GM19324 (cell line): ENCODE measurements around the gene NCF4.

ENCODE experiments used
- ATAC-seq: cut with Tn5 transposase; IDR thresholded peaks from one replicate; pipeline ENCODE4 v1.9.1; 2021; ENCODE audit warnings: mild to moderate bottlenecking, moderate library complexity; ENCODE audit not compliant: unreplicated experiment, low FRiP score

Gene NCF4

DNA sequence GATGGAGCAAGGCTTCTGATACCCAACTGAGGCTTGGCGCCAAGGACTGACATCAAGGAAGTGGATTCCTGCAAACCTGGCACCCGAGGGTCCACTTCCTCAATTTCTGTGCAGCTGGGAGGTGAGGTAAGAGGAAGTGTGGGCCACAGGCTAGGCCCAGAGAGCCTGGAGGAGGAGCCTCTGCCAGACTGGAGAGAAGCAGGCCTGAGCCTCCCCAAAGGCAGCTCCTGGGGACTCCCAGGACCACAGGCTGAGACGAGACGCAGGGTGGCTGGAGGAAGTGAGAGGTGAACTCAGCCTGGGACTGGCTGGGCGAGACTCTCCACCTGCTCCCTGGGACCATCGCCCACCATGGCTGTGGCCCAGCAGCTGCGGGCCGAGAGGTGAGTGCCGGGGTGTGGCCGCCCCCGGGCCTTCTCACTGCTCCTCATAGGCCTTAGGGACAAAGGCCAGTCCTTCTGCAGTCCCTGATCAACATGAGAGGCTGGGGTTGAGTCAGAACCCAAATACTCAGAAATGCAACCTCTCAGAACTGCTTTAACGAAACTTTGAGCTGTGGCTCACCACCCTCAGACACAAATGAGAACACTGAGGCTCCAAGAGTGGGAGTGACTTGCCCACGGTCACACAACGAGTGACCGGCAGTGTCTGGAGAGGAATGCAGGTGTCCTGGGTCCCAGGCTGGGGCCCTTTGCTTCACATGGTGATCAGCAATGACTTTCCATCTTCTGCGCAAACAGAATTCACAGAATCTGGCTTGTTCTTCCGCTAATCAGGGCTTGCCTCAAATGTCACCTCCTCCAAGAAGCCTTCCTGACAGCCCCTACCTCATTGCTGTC, at the start of gene NCF4:
Gene NCF4, plus strand, starts transcription at position 186 of the 839 bp plus-strand sequence. Its CDS starts 166 bp downstream, at position 352.
- ATAC-seq = peak; percentile 50

DNA sequence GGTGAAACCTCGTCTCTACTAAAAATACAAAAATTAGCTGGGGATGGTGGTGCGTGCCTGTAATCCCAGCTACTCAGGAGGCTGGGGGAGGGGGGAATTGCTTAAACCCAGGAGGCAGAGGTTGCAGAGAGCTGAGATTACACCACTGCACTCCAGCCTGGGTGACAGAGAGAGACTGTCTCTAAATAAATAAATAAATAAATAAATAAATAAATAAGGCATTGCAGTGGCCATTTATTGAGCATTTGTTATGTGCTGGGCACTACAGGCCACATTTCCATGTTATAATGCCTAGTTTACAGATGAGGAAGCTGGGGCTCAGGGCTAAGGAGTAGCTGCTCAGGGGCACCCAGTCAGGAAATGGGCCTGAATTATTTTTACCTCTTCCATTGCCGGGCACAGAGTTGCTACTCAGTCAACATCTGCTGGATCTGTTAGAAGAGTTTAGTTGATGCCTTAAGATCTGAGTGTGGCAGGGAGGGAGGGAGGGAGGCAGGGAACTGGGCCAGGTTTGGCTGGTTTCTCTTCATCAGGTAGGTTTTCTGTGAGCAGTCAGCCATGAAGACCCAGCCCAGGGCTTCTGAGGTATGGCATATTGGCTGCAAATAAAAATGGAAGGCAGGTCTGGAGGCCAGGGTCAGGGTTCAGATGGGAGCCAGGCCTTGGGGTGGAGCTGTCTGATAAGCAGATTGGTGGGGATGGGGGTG, 49.6 kb upstream of the NCF4 start:
- no peak for ATAC-seq

DNA sequence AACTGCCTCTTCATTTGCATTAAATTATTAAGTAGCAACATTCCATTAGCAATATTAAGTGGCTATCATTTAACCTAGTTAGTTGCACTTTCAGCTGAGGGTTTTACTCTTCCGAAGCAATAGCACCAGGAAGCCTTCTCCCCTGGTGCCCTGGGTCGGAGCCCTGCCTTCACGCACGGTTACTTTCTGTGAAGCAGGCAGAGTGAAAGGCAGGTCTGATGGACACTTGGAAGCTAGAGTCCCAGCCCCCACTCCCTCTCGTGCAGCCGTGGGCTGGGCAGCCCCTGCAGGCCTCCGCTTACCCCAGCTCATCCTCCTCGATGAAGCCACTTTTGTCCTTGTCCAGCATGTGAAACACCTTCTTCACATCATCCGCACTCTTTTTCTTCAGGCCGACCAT, 46.0 kb upstream of the NCF4 start:
- ATAC-seq = no peak

DNA sequence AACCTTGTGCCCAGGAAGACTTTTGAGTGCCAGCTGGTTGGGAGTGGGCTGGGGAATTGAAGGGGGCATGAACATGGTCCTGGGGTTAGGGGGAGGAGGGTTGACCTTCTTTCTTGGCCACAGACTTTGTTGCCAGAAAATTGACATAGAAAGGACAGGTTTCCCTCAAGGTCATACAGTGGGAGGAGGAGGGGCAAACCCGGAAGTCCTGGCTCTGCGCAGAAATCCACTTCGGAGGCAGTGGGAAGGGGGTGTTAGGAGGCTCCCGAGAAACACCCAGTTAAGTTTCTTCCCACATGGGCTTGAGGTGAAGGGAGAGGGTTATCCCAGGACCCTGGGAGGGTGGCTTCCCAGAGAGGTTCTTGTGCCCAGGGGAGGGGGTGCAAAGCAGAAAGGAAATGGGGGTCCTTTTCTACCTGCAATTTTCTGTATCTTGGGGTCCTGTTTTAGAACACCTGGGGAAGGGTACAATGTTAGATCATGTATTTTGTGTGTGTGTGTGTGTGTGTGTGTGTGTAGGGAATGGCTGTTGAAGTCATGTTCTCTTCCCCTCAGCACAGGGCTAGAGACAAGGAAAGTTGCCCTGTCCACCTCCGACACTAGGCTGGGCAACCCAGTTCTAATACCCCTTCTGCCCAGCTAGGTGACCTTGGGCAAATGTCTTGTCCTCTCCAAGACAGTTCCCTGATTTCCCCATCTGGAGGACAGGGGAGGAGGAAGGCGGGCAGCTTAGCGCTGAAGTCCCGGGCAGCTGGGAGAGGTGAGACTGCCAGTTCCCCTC, 45.1 kb upstream of the NCF4 start:
- no peak for ATAC-seq

DNA sequence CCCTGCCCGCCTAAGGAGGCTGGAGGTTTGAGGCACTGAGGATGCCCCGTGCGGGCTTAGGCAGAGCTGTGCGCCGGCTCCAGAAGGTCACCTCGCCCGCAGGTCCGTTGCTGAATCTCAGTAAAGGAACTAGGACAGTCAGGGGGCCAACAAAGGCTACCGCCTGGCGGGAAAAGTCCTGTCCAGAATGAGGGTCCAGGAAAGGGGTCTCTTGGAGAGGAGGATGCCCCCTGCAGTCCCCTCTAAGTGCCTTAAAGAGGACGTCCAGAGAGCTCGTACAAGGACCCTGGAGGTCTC, 44.5 kb upstream of the NCF4 start:
- ATAC-seq = no peak

DNA sequence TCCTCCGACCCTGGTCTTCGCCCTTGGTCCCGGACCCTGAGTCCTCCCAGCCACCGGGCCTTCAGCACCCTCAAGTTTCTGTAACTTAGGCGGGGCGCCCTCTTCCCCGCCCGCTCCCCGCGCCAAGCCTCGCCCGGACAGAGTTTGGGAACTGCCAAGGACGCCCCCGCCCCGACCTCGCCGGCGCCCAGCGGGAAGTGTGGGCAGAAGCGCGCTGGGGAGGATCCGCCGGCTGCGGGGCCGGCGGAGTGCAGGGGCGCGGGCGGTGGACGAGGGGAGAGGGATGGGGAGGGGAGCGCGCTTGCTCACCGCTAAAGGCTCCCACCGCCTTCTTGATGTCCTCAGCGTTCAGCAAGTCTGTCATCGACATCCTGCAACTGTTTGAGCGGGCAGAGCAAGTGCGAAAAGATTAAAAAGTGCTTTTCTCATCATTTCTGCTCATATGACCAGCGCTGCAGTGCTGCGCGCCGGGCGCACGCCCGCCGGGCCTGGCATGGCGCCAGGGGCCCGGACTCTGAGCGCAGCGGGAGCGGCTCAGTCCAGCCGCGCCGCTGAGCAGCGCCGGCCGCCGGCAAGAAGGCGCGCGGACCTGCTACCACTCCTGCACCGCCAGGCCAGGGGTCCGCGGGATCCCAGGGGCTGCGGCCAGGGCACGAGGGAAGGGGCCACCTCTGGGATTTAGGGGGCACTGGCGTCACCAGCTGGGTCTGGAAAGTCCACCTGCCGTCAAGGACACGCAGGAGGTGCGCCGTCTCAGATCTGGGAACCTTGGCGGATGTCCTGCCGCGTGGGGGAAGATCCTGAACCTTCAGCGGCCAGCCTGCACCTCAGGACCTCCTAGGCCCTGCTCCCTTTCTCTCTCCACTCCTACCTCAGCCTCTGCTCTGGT, 43.9 kb upstream of the NCF4 start, which contains the start of gene PVALB:
Gene PVALB, minus strand, starts transcription at position 400 of the 889 bp plus-strand sequence. Its CDS starts 30 bp downstream, at position 370.
- ATAC-seq = no peak

DNA sequence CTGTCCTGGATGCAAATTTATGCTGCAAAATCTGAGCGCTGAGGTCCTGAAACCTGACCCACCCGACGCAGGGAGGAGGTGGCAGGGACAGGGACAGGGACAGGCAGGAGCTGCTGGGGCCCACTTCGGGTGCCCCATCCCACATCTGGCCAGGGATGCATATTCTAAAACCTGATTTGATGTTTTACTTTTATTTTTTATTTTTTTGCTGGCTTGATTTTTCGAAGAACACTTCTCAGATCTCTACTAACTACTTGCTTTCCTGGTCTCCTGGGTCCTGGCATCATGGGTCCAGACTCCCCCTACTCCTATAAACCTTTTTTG, 43.3 kb upstream of the NCF4 start:
- ATAC-seq = no peak

DNA sequence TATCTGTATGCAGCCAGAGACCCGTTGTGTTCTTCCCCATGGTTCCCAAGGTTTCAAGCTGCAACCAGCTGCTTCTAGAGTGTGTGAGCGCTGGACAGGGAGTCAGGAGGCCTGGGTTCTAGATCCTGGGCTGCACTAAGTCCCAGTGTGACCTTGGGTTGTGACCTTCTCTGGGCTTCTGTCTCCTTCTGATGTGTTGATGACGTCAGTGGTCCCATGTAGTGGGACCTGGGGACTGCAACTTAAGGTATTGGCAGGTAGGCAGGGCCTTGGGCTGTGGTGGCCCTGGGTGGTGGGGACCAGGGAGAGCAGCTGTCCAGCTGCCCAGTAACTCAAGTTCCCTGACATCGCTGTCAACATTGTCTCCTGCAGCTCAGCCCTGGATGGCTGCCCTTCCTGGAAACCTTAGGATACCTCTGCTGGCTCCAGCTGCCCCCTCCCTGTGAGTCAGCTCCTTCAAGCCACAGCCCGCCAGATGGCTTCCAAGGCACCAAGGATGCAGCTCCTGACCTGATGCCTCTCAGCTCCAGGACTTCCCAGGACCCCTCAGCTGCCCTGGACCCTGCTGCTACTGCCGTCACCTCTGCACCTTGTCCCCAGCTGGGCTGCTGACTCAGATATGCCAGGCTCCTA, 42.7 kb upstream of the NCF4 start:
- no peak for ATAC-seq

DNA sequence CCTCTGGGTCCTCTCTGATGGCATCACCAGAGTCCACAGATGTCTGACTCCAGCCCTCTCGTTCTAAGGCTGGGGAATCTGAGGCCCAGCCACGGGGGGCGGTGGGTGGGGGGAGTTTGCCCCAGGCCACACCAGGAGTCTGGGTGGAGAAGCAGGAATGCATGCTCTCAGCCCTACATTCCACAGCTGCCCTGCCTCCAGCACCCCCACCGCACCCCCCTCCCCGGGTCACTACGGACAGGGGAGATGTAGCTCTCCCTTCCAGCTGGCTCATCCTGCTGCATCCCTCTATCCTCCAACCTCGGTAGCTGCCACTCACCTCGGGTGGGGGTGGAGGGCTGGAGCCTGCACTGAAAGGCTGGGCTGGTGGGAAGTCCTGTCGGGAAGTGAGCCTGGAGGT, 41.7 kb upstream of the NCF4 start:
- no peak for ATAC-seq

DNA sequence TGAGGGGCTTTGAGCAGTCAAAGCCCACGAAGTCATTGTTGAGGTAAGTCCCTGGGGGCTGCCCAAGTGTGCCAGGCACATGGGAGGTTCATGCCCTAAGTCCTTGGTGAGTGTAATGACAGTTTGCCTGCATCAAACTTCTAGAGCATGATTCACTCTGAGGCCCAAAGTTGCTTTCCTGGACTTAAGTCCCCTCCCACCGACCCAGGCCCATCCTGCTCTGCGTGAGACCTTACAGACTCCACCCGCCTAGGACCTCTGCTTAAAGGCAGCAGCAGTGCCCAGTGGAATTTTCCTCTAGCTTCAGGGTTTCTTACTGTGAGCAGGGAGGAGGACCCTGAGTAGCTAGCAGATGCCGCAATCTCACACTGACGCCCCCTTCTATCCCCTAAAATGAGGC, 38.2 kb upstream of the NCF4 start:
- ATAC-seq = no peak

DNA sequence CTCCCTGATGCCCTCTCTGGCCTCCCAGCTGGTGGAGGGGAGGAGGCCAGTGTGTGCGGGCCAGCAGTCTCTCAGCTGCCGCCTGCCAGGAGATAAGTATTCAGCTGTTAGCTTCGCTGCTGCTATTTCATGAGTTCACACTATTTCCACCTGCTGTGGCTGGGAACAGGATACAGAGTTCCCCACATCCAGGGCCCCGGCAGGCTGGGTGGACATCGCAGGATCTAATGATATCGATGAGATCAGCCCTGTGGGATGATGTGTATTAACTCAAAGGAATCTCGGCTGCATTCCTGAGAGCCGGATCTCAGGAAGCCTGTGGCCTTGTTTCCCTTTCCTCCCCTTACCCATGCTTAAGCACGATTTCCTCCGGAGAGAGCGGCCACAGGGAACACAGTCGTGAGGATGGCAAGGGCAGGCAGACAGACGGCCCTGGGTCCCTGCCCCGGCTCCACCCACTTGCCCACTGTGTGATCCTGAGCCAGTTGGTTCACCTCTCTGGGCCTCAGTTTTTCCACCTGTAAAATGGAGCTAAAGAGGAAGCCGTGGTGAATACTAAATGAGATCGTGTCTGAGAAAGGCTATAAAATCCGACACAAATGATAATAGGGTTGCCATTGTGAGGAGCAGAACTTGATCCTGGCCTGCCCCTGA, 37.5 kb upstream of the NCF4 start:
- no peak for ATAC-seq

DNA sequence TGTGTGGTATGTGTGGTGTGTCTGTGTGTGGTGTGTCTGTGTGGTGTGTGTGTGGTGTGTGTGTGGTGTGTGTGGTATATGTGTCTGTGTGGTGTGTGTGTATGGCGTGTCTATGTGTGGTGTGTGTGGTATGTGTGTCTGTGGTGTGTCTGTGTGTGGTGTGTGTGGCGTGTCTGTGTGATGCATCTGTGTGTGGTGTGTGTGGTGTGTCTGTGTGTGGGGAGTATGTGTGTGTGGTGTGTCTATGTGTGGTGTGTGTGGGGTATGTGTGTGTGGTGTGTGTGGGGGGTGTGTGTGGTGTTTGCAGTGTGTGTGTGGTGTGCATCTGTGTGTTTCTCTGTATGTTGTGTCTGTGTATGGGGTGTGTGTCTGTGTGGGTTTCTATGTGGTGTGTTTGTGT, 36.2 kb upstream of the NCF4 start:
- no peak for ATAC-seq

DNA sequence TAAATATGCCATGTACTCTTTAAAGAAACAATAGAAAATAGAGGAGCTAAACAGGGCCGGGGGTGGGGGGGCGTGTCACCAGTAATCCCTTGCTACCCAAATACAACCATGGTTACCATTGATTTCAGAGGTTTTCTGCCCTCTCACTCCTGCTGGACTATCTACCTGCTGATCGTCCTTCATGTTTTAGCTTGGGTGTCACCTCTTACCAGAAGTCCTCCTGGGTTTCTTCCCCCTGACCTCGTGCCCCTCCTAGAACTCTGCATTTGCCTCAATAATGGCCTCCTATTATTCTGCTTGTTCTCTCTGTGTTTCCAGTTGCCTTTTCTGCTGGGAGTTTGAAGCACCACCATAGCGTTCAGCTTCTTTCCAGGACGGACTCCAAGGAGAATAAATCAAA, 34.5 kb upstream of the NCF4 start:
- no peak for ATAC-seq

DNA sequence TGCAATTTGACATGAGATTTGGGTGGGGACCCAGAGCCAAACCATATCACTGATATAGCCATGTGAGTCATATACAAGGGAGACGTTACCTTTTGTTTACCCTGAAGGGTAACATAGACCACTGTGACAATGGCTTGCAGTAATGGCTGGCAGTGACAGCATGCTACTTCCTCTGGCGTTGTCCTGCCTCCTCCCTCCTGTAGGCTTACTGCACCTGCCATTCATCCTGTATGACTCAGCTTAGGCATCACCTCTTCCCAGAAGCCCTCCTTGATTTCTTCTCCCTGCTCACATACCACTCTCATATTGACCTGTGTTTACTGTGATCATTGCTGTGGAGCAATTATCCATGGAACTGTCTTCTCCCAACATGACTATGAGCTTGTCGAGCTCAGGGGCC, 32.0 kb upstream of the NCF4 start:
- no peak for ATAC-seq

DNA sequence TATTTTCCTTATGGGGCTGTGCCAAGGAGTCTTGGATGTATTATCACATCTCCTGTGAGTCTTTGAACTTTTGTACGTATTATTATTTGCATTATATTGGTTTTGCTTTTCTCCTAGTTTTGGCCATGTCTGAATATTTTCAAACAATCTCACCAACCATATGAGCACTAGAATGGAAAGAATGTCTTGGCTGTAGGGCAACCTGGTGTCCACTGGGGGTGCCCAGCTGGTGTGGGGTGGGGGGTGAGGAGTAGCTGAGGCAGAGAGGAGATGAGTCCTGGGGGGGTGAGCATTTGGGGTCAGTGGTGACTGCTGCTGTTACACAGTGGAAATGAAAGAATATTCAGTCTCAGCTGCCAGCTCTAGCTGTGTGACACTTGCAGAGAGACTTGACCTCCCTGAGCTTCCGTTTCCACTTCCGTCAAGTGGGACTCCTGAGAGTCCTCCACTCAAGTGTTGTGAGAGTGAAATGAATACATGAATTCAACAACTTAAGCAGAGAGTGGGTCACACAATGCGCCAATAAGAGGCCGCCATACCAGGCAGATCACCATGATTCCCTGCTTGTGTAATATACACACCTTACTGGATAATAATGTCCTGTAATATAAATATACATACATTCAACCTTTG, 31.3 kb upstream of the NCF4 start:
- ATAC-seq = no peak

DNA sequence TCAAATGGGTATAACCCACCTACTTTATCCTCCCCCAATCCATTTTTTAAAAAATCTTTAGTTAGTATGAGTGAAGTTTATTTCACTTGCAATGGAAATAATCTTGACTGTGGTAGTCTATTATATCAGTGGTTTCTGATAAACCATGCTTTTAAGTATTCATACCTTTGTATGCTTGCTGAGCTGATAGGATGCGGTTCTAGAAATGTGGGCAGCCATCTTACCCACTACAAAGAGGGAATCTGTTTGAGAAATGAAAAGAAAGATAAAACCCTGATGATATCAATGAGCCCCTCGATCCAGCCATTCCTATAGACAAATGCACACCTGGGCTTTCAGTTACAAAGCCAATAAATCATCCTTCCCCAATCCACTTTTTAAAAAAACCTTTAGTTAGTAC, 30.2 kb upstream of the NCF4 start:
- no peak for ATAC-seq

DNA sequence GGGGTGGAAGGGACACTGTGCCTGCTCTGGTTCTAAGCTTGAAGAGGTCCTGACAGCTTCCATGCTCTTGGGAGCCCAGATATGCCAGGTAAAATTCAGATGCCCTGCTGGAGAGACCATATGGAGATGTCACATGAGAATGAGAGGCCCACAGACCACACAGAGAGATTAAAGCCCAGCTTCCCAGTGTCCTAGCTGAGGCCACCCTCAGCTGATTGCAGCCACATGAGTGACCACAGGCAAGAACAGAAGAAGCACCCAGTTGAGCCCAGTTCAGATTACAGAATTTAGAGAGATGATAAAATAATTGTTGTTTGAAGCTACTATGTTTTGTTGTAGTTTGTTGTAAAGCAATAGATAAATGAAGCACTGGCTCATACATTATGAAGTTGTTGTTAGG, 29.6 kb upstream of the NCF4 start:
- no peak for ATAC-seq

DNA sequence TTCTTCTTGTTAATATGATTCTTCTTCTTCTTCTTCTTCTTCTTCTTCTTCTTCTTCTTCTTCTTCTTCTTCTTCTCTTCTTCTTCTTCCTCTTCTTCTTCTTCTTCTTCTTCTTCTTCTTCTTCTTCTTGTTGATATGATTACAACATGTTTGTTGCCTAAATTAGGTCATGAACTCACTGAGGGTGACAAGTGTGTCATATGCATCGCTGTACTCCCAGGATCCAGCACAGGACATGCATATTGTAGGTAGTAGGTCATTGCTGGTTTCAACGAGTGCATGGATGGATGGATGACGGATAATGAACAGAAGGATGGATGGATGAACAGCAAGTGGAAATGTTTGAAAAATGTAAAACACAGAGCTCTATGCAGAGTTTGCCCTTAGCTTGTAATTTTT, 29.1 kb upstream of the NCF4 start:
- ATAC-seq = no peak

DNA sequence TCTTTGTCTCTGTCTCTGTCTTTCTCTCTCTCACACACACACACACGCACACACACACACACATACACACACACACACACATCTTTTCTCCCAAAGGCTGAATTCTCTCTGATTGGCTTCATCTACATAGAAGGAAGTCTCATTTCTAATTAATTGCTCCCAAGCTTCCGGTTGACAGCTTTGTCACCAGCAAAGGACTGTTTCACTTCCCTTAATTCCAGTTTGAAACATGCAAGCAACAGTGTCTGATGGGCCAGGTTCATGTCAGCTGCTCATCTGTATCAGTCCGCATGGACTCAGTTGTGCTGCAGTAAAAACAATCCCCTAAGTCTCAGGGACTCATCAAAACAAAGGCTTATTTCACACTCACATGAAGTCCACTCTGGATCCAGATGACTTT, 27.7 kb upstream of the NCF4 start:
- ATAC-seq = no peak
